ENCODE measurements around the gene EPHA8. TPM values are rescaled to one million over a fixed set of nuclear protein-coding genes. Genes with fewer than 3 reads are reported as not detected.

Gene EPHA8
- total and polyA plus RNA-seq, 4 donors, result not detected

- WGBS, 2 donors, result 63 to 65% methylated on average over 13 to 14 of the region's 14 CpGs
- intact Hi-C loops (cut with DNase I), result no loop called here
- ATAC-seq (ENCODE audit: low FRiP score) (no peak), DNase-seq (no peak)
- Histone ChIP-seq H3K9me3 (ENCODE audit: control insufficient read depth, low read length) (no peaks in the 10 kb centered on the region), H3K4me1 (ENCODE audit: control insufficient read depth in 1 of 2, insufficient read depth in 2 of 2, low read length in 2 of 2) (no peaks in the 10 kb centered on the region), H3K27ac (ENCODE audit: low read depth in 1 of 2, low read length in 2 of 2) (no peak overlapping the region), H3K36me3 (ENCODE audit: control insufficient read depth in 1 of 2, insufficient read depth in 2 of 2, low read length in 1 of 2) (no peaks in the 10 kb centered on the region), H3K27me3 (ENCODE audit: control insufficient read depth in 1 of 2, insufficient read depth in 2 of 2, low read length in 1 of 2) (no peaks in the 10 kb centered on the region), H3K4me3 (ENCODE audit: low read length in 2 of 2) (no peak overlapping the region)
Measured at GRCh38 chr1:22567197-22567596, 3.9 kb downstream of the EPHA8 start.

GRCh38 chr1:22567994-22568393, 4.7 kb downstream of the EPHA8 start:
- intact Hi-C loops (cut with DNase I), result no loop called here
- Histone ChIP-seq H3K9me3 (ENCODE audit: control insufficient read depth, low read length) (no peaks in the 10 kb centered on the region), H3K27ac (ENCODE audit: low read depth in 1 of 2, low read length in 2 of 2) (no peak overlapping the region), H3K36me3 (ENCODE audit: control insufficient read depth in 1 of 2, insufficient read depth in 2 of 2, low read length in 1 of 2) (no peaks in the 10 kb centered on the region), H3K4me1 (ENCODE audit: control insufficient read depth in 1 of 2, insufficient read depth in 2 of 2, low read length in 2 of 2) (no peaks in the 10 kb centered on the region), H3K4me3 (ENCODE audit: low read length in 2 of 2) (no peak overlapping the region), H3K27me3 (ENCODE audit: control insufficient read depth in 1 of 2, insufficient read depth in 2 of 2, low read length in 1 of 2) (no peaks in the 10 kb centered on the region)
- DNase-seq, result no peak
- WGBS, 2 donors, result 84 to 88% methylated on average over 6 of the region's 6 CpGs
- no peak for ATAC-seq (ENCODE audit: low FRiP score)

- no peaks in the 10 kb centered on the region for H3K9me3 ChIP-seq (ENCODE audit: control insufficient read depth, low read length)
- H3K27me3 ChIP-seq (ENCODE audit: control insufficient read depth in 1 of 2, insufficient read depth in 2 of 2, low read length in 1 of 2), result no peaks in the 10 kb centered on the region
- DNase-seq (no peak), ATAC-seq (ENCODE audit: low FRiP score) (no peak)
- no peaks in the 10 kb centered on the region for H3K36me3 ChIP-seq (ENCODE audit: control insufficient read depth in 1 of 2, insufficient read depth in 2 of 2, low read length in 1 of 2)
- 90 to 92% methylated on average over 7 of the region's 7 CpGs for WGBS, 2 donors
- H3K4me1 ChIP-seq (ENCODE audit: control insufficient read depth in 1 of 2, insufficient read depth in 2 of 2, low read length in 2 of 2), result no peaks in the 10 kb centered on the region
- H3K27ac ChIP-seq (ENCODE audit: low read depth in 1 of 2, low read length in 2 of 2), result no peak overlapping the region
- no peak overlapping the region for H3K4me3 ChIP-seq (ENCODE audit: low read length in 2 of 2)
- intact Hi-C loops (cut with DNase I), result no loop called here
Measured at GRCh38 chr1:22569269-22569668, 6.0 kb downstream of the EPHA8 start.

- no peak for ATAC-seq (ENCODE audit: low FRiP score)
- Histone ChIP-seq H3K4me1 (ENCODE audit: control insufficient read depth in 1 of 2, insufficient read depth in 2 of 2, low read length in 2 of 2) (no peaks in the 10 kb centered on the region), H3K4me3 (ENCODE audit: low read length in 2 of 2) (no peak overlapping the region), H3K36me3 (ENCODE audit: control insufficient read depth in 1 of 2, insufficient read depth in 2 of 2, low read length in 1 of 2) (no peaks in the 10 kb centered on the region), H3K9me3 (ENCODE audit: control insufficient read depth, low read length) (no peaks in the 10 kb centered on the region), H3K27ac (ENCODE audit: low read depth in 1 of 2, low read length in 2 of 2) (no peak overlapping the region), H3K27me3 (ENCODE audit: control insufficient read depth in 1 of 2, insufficient read depth in 2 of 2, low read length in 1 of 2) (no peaks in the 10 kb centered on the region)
- WGBS, 2 donors, result 90 to 92% methylated on average over 34 of the region's 34 CpGs
- intact Hi-C loops (cut with DNase I), result no loop called here
- no peak for DNase-seq
Measured at GRCh38 chr1:22570140-22570909, 7.0 kb downstream of the EPHA8 start.

- H3K27me3 ChIP-seq (ENCODE audit: control insufficient read depth in 1 of 2, insufficient read depth in 2 of 2, low read length in 1 of 2), result no peaks in the 10 kb centered on the region
- 73 to 76% methylated on average over 9 of the region's 9 CpGs for WGBS, 2 donors
Measured at GRCh38 chr1:22572818-22573217, 9.5 kb downstream of the EPHA8 start.

GRCh38 chr1:22573237-22573636, 9.9 kb downstream of the EPHA8 start:
- intact Hi-C loops (cut with DNase I), result no loop called here
- ATAC-seq (ENCODE audit: low FRiP score), result no peak

More at GRCh38 chr1:22572818-22573217, 9.5 kb downstream of the EPHA8 start:
- intact Hi-C loops (cut with DNase I), result no loop called here
- no peak overlapping the region for H3K27ac ChIP-seq (ENCODE audit: low read depth in 1 of 2, low read length in 2 of 2)
- H3K9me3 ChIP-seq (ENCODE audit: control insufficient read depth, low read length), result no peaks in the 10 kb centered on the region
- DNase-seq, result no peak
- no peak for ATAC-seq (ENCODE audit: low FRiP score)
- no peaks in the 10 kb centered on the region for H3K36me3 ChIP-seq (ENCODE audit: control insufficient read depth in 1 of 2, insufficient read depth in 2 of 2, low read length in 1 of 2)
- no peak overlapping the region for H3K4me3 ChIP-seq (ENCODE audit: low read length in 2 of 2)
- no peaks in the 10 kb centered on the region for H3K4me1 ChIP-seq (ENCODE audit: control insufficient read depth in 1 of 2, insufficient read depth in 2 of 2, low read length in 2 of 2)

GRCh38 chr1:22575532-22576149, 12.4 kb downstream of the EPHA8 start:
- Histone ChIP-seq H3K27ac (ENCODE audit: low read depth in 1 of 2, low read length in 2 of 2) (no peak overlapping the region), H3K9me3 (ENCODE audit: control insufficient read depth, low read length) (no peaks in the 10 kb centered on the region), H3K36me3 (ENCODE audit: control insufficient read depth in 1 of 2, insufficient read depth in 2 of 2, low read length in 1 of 2) (no peaks in the 10 kb centered on the region), H3K4me3 (ENCODE audit: low read length in 2 of 2) (no peak overlapping the region), H3K27me3 (ENCODE audit: control insufficient read depth in 1 of 2, insufficient read depth in 2 of 2, low read length in 1 of 2) (no peaks in the 10 kb centered on the region), H3K4me1 (ENCODE audit: control insufficient read depth in 1 of 2, insufficient read depth in 2 of 2, low read length in 2 of 2) (no peaks in the 10 kb centered on the region)
- intact Hi-C loops (cut with DNase I), result no loop called here
- no peak for ATAC-seq (ENCODE audit: low FRiP score)
- no peak for DNase-seq
- WGBS, 2 donors, result 59 to 65% methylated on average over 8 of the region's 8 CpGs

More at GRCh38 chr1:22573237-22573636, 9.9 kb downstream of the EPHA8 start:
- Histone ChIP-seq H3K27ac (ENCODE audit: low read depth in 1 of 2, low read length in 2 of 2) (no peak overlapping the region), H3K36me3 (ENCODE audit: control insufficient read depth in 1 of 2, insufficient read depth in 2 of 2, low read length in 1 of 2) (no peaks in the 10 kb centered on the region), H3K4me3 (ENCODE audit: low read length in 2 of 2) (no peak overlapping the region), H3K27me3 (ENCODE audit: control insufficient read depth in 1 of 2, insufficient read depth in 2 of 2, low read length in 1 of 2) (no peaks in the 10 kb centered on the region), H3K9me3 (ENCODE audit: control insufficient read depth, low read length) (no peaks in the 10 kb centered on the region), H3K4me1 (ENCODE audit: control insufficient read depth in 1 of 2, insufficient read depth in 2 of 2, low read length in 2 of 2) (no peaks in the 10 kb centered on the region)
- WGBS, 2 donors, result 82 to 87% methylated on average over 7 of the region's 7 CpGs
- DNase-seq, result no peak

GRCh38 chr1:22576150-22576544, 12.9 kb downstream of the EPHA8 start:
- Histone ChIP-seq H3K4me1 (ENCODE audit: control insufficient read depth in 1 of 2, insufficient read depth in 2 of 2, low read length in 2 of 2) (no peaks in the 10 kb centered on the region), H3K36me3 (ENCODE audit: control insufficient read depth in 1 of 2, insufficient read depth in 2 of 2, low read length in 1 of 2) (no peaks in the 10 kb centered on the region), H3K4me3 (ENCODE audit: low read length in 2 of 2) (no peak overlapping the region), H3K27ac (ENCODE audit: low read depth in 1 of 2, low read length in 2 of 2) (no peak overlapping the region), H3K9me3 (ENCODE audit: control insufficient read depth, low read length) (no peaks in the 10 kb centered on the region), H3K27me3 (ENCODE audit: control insufficient read depth in 1 of 2, insufficient read depth in 2 of 2, low read length in 1 of 2) (no peaks in the 10 kb centered on the region)
- intact Hi-C loops (cut with DNase I), result no loop called here
- no peak for DNase-seq
- no peak for ATAC-seq (ENCODE audit: low FRiP score)
- WGBS, 2 donors, result 91 to 93% methylated on average over 23 of the region's 23 CpGs

GRCh38 chr1:22576617-22577016, 13.3 kb downstream of the EPHA8 start:
- H3K27ac ChIP-seq (ENCODE audit: low read depth in 1 of 2, low read length in 2 of 2), result no peak overlapping the region
- H3K4me3 ChIP-seq (ENCODE audit: low read length in 2 of 2), result no peak overlapping the region
- DNase-seq (no peak), ATAC-seq (ENCODE audit: low FRiP score) (peak; percentile 37)
- 92 to 94% methylated on average over 24 of the region's 24 CpGs for WGBS, 2 donors
- H3K4me1 ChIP-seq (ENCODE audit: control insufficient read depth in 1 of 2, insufficient read depth in 2 of 2, low read length in 2 of 2), result no peaks in the 10 kb centered on the region
- intact Hi-C loops (cut with DNase I), result no loop called here
- no peaks in the 10 kb centered on the region for H3K9me3 ChIP-seq (ENCODE audit: control insufficient read depth, low read length)
- no peaks in the 10 kb centered on the region for H3K27me3 ChIP-seq (ENCODE audit: control insufficient read depth in 1 of 2, insufficient read depth in 2 of 2, low read length in 1 of 2)
- no peaks in the 10 kb centered on the region for H3K36me3 ChIP-seq (ENCODE audit: control insufficient read depth in 1 of 2, insufficient read depth in 2 of 2, low read length in 1 of 2)

All from aorta (tissue), 5 donors.